Activated CD4-positive, CD25-positive, alpha-beta regulatory T cell (primary cell): ENCODE data around the gene TRAPPC3.

Experiments
- DNase-seq, 4 experiments: peaks; one replicate each; lab custom pipeline; 2025; lab: John Stamatoyannopoulos, UW

The TRAPPC3 gene

DNA sequence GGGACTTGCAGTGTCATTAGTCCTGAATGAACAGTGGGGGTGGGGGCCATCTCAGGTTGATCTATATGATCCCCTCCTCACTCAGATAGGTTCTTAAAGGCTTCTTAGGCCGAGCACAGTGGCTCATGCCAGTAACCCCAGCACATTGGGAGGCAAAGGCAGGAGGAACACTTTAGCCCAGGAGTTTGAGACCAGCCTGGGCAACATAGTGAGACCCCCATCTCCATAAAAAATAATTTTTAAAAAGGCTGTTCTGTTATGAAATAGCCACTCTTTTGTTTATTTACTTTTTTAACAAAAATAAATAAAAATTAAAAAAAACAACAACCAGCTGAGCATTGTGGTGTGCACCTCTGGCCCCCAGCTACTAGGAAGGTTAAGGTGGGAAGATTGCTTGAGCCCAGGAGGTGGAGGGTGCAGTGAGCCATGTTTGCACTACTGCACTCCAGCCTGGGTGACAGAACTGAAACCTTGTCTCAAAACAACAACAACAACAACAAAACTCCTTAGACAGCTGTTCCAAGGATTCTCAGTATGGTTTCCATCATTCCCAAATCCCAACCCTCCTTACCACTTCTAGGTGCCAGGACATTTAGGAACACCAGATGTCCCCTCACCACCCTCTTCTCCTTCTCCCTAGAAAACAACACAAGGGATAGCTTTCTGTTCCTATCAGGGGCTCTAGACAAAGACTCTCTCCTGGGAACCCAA is 2.0 kb upstream of the TRAPPC3 start:
- DNase-seq = no peak

GRCh38 chr1:36150296-36151133 is 1.2 kb upstream of the TRAPPC3 start:
- peak; percentile 26 to 40 (median 38) for DNase-seq

GRCh38 chr1:36149973-36150295 is 648 bp upstream of the TRAPPC3 start:
- no peak for DNase-seq

- no peak for DNase-seq
These were observed 457 bp downstream of the TRAPPC3 start for GRCh38 chr1:36148821-36149236.

DNA sequence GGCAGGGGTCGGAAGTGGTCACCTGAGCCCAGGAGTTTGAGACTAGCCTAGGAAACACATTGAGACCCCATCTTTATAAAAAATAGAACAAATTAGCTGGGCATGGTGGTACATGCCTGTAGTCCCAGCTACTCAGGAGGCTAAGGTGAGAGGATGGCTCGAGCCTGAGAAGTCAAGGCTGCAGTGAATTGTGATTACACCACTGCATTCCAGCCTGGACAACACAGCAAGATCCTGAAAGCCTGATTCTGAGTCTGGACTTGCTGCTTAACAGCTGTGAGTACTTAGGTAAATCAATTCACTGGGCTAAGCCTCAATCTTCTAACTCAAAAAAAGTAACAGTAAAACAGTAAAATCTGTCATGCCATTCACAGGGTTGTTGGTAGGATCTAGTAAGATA is 4.9 kb downstream of the TRAPPC3 start:
- DNase-seq = no peak

- no peak for DNase-seq
These were observed 5.9 kb downstream of the TRAPPC3 start for GRCh38 chr1:36143424-36143823.

DNA sequence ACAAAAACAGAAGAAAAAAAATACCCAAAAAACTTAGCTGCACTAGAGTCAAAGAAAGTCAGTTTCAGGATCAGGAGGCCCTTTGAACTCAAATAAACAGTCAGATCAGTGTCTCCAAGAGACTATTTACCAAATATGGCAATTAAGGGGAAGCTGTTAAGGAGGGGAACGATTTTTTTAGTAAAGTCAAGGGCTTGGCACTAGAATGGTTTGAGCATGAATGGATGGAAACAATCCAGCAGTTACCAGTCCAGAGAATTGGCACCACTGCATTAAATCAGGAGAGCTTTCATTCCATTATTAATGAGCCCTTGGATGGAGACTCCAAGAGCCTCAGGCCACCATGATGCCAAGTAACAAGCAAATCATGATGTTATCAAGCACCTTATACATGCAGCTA is 7.2 kb downstream of the TRAPPC3 start:
- no peak for DNase-seq

DNA sequence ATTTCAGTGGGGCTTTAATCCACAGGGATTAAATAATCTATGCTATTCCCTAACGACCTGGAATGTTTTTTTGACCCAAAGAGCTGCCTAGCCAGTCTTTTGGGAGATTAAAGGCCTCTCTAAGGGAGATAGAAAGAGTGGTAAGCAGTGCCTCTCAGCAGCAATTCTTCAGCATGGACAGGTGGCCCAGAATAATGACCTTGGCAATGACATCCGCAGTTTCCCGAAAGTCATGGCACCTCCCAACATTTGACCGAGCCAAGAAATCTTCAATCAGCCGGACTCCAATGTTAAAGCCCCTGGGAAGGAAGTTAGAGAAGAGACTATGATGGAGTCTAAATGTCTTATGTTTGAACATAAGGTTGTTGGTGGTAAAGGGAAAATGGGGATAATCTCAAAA is 9.8 kb downstream of the TRAPPC3 start:
- no peak for DNase-seq

DNA sequence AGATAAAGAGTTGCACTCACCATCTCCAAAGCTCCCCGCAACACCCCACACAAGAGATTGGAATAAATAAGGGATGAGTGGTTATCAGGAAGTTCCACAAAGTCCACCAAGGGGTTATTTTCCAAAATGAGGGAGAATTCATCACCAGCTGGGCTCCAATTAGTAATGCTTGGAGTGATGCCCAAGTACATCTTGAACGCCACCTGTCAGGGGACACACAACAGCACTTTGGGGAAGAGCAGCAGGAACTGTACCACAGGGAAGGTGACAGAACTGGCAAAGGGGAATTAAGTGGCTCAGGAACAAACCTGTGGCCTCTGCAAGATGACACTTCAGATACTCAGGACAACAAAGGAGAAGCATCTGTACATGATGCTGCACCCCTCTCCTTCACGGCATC is 11.5 kb downstream of the TRAPPC3 start:
- DNase-seq = no peak

DNA sequence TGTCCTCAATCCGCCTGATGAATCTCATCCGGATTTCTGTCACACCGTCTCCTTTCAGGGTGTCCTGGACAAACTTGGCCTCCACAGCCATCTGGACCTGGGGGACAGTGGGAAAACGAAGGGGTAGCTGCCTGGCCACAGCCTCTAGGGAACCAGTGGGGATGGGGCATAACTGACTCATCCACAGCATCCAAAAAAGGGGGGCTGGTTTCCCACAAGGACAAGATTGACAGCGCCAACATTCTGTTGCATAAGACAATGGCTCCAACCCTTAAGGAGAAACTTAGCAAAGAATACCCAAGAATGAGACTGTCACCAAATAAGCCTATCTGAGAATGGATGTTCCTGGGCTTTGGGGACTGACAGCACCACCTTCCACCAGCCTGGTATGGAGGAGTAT is 12.1 kb downstream of the TRAPPC3 start:
- no peak for DNase-seq

- no peak for DNase-seq
These were observed 12.8 kb downstream of the TRAPPC3 start for GRCh38 chr1:36136535-36136934.

DNA sequence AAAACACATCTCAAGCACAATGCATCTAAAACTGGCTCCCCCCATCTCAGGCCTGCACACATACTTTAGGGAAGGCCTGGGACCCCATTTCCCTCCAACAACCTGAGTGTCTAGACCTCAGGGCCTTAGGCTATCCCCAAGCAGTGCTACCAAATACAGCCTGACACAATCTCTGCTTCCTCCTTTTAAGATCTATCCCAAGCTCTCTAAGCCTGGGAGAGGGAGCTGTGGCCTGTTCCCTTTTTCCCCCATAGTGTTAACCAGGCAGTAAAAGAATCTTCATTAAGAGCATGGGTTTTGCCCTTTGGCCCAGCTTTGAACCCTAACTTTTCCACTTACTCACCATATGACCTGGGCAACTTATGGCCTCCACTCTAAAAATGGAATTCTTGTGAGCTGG is 13.5 kb downstream of the TRAPPC3 start:
- DNase-seq = no peak

DNA sequence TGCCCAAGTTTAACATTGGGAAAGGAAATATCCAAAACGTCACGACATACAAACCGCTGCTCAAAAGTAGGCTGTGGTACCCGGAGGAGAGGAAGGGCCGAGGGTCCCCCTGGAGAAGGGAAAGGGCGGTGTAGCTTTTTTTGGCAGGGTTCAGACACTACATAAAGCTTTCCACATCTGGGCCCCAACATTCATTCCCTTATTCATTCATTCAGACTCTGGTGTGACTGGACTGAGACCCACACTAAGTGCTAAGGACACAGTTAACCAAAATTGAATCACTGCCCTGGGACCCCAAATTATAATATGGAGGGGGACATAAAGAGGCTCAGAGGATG is 14.0 kb downstream of the TRAPPC3 start:
- no peak for DNase-seq

GRCh38 chr1:36134505-36135329 is 14.6 kb downstream of the TRAPPC3 start:
- DNase-seq = peak in 1 of 4 experiments; percentile 14

- DNase-seq = no peak
These were observed 15.3 kb downstream of the TRAPPC3 start for GRCh38 chr1:36134031-36134430.

GRCh38 chr1:36133484-36133883 is 15.8 kb downstream of the TRAPPC3 start:
- DNase-seq = no peak

- no peak for DNase-seq
These were observed 17.3 kb downstream of the TRAPPC3 start for GRCh38 chr1:36132029-36132428.

DNA sequence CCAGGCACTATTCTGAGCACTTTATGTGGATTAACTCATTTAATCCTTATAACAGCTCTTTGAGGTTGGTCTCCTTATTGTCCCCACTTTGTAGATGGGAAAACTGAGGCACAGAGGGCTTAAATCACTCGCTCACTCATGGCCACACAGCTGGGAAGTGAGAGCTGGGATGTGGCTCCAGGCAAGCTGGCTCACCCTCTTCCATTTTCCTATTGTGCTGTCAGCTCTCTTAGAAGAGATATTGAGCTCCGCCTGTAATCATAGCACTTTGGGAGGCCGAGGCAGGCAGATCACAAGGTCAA is 20.4 kb downstream of the TRAPPC3 start:
- no peak for DNase-seq

DNA sequence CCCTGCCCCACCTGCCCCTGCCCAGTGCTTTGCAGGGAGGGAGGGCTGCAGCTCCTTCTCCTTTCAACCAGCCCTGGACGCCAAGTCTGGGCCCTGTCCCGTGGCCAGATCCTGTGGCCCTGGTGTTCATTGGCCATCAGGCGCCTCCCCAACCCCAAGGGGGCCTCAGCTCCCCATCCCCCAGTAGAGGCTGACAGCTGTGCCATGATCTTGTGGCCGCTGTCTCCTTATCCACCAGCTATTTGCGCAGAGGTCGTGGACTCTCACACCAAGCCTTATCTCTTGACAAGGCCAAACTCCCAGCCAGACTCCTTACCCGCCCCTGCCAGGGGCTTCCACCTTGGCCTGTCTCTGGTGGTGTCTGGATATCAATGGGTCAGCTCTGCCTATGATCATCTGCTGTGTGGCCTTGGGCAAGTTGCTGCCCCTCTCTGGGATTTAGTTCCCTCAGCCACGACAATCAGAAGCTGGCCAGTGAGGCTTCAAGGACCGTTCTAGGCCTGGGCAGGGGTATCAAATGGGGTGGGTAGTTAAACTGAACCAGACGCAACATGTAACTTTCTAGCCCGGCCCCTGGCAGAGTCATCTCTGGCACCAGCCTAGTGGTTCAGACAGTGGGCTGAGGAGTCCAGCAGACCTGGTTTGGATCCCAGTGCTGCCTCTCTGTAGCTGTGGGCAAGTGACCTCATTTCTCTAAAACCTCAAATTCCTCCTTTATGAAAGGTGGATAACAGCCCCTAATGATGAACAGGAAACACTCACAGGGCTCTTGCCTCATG is 21.0 kb downstream of the TRAPPC3 start:
- no peak for DNase-seq

DNA sequence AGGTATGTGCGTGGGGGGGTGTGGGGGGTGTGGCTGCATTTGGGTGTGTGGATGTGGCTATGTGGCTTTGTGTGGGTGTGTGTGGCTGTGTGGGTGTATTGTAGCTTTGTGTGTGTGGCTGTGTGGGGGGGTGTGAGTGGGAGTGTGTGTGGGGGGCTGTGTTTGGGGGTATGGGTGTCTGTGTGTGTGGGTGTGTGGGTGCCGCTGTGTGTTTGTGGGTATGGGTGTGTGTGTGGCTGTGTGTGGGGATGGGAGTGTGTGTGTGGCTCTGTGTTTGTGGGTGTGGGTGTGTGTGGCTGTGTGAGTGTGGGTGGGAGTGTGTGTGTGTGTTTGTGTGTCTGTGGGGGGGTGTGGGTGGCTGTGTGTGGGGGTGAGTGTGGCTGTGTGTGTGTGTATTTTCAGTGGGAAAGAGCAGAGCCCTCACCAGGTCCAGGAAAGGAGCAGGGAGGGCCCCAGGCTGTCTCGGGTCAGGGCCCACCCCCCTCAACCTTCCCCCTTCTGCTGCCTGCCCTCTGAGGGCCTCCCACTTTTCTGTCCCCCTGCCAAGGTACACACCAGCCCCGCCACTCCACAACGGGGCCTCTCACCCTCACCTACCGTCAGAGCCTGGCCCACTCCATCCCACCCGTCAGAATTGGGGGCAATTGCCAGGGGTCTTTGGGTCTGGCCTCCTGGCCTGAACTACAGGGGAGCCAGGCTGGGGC is 22.3 kb downstream of the TRAPPC3 start:
- DNase-seq = no peak

GRCh38 chr1:36126005-36126716 is 23.1 kb downstream of the TRAPPC3 start:
- no peak for DNase-seq
